ENCODE data around the gene LHFPL6. TPM values are rescaled to one million over a fixed set of nuclear protein-coding genes. Genes with fewer than 3 reads are reported as not detected.

LHFPL6 gene
- total and polyA plus RNA-seq, 10 of the 15 experiments (the other 5 are each of a cell fraction or from before 2014, with no cell fraction given), result 0.11 to 4.6 (median 0.41) TPM

DNA sequence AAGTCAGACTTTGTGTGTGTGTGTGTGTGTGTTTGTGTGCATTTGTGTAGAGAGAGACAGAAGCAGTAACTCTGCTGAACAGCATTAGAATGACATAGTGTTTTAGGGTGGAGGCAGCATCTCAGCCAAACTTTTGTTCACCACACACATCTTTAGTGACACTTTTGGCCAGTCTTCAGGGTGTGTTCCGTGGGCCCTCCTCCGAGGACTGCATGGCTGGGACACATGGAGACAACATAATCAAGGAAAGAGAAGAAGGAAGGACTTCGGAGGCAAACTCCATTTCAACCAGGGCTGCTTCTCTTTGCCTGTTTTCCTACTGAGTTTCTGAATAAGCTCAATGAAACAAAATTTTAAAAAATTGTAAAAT, 205.1 kb downstream of the LHFPL6 start:
- in situ Hi-C loops (cut with MboI) (no loop called here), intact Hi-C loops (cut with micrococcal nuclease; ENCODE audit: unreplicated experiment) (no loop called here)
- Histone ChIP-seq H3K4me3 (no peak overlapping the region), H3K9ac (ENCODE audit: control insufficient read depth, insufficient read depth, low read length) (no peak overlapping the region), H4K20me1 (ENCODE audit: control insufficient read depth, insufficient read depth) (no peaks in the 10 kb centered on the region), H3K9me3 (replicated peaks; ENCODE audit: control insufficient read depth, insufficient read depth, low read length) (no peaks in the 10 kb centered on the region), H3K27me3 (replicated peaks in 1 of 2; ENCODE audit: control insufficient read depth in 2 of 2, insufficient read depth in 2 of 2, low read length in 1 of 2) (no peaks in the 10 kb centered on the region; a peak in 2 of 4 replicates), H3K4me1 (ENCODE audit: control insufficient read depth, insufficient read depth, low read length) (no peaks in the 10 kb centered on the region), H3K4me2 (ENCODE audit: control insufficient read depth, insufficient read depth) (no peak overlapping the region), H3K27ac (ENCODE audit: control insufficient read depth, insufficient read depth) (no peak overlapping the region), H3K79me2 (ENCODE audit: control insufficient read depth, insufficient read depth, low read length) (no peaks in the 10 kb centered on the region), H3K36me3 (ENCODE audit: control insufficient read depth in 2 of 2, insufficient read depth in 2 of 2, low read length in 1 of 2) (no peaks in the 10 kb centered on the region), H2AFZ (ENCODE audit: control insufficient read depth, low read depth, low read length) (no peak overlapping the region)
- ATAC-seq (no peak), DNase-seq (ENCODE audit: low read depth, low spot score) (no peak), FAIRE-seq (no peak)
- 3% methylated on average over 3 of the region's 3 CpGs for WGBS (ENCODE audit: insufficient coverage, insufficient replicate concordance, low lambda C conversion rate, missing lambda C conversion rate)
- ChIA-PET RAD21 (ENCODE audit: unreplicated experiment) (interaction anchor here (1.2 kb wide), 1 partner anchor 11 kb away, joined by 3 read pairs; no protein-coding TSS in a partner anchor), SMC1A (ENCODE audit: uncharacterized antibody, unreplicated experiment) (interaction anchor here (1.2 kb wide), 2 partner anchors 13 to 218 kb away, joined by 3 to 4 read pairs; no protein-coding TSS in a partner anchor), CTCF (no interaction called here), POLR2A (no interaction called here)
- no peak for TF ChIP-seq SPI1 (IDR thresholded peaks at IDR 0.05; ENCODE audit: borderline replicate concordance, insufficient read depth, low read depth, low read length)
- no TSS peak for BruUV-seq (replicated peaks)

- 43% methylated on average over 11 of the region's 11 CpGs for WGBS (ENCODE audit: insufficient coverage, insufficient replicate concordance, low lambda C conversion rate, missing lambda C conversion rate)
- Histone ChIP-seq H3K4me2 (ENCODE audit: control insufficient read depth, insufficient read depth) (no peak overlapping the region), H3K4me3 (no peak overlapping the region), H3K27me3 (replicated peaks in 1 of 2; ENCODE audit: control insufficient read depth in 2 of 2, insufficient read depth in 2 of 2, low read length in 1 of 2) (no peaks in the 10 kb centered on the region; a peak in 2 of 4 replicates), H3K27ac (ENCODE audit: control insufficient read depth, insufficient read depth) (no peak overlapping the region), H3K79me2 (ENCODE audit: control insufficient read depth, insufficient read depth, low read length) (no peaks in the 10 kb centered on the region), H3K9ac (ENCODE audit: control insufficient read depth, insufficient read depth, low read length) (no peak overlapping the region), H3K9me3 (replicated peaks; ENCODE audit: control insufficient read depth, insufficient read depth, low read length) (no peaks in the 10 kb centered on the region), H3K36me3 (ENCODE audit: control insufficient read depth in 2 of 2, insufficient read depth in 2 of 2, low read length in 1 of 2) (no peaks in the 10 kb centered on the region), H2AFZ (ENCODE audit: control insufficient read depth, low read depth, low read length) (no peak overlapping the region), H4K20me1 (ENCODE audit: control insufficient read depth, insufficient read depth) (no peaks in the 10 kb centered on the region), H3K4me1 (ENCODE audit: control insufficient read depth, insufficient read depth, low read length) (no peaks in the 10 kb centered on the region)
- in situ Hi-C loops (cut with MboI) (no loop called here), intact Hi-C loops (cut with micrococcal nuclease; ENCODE audit: unreplicated experiment) (no loop called here)
- POLR2A ChIA-PET, result no interaction called here
- ATAC-seq (no peak), DNase-seq (ENCODE audit: low read depth, low spot score) (no peak), FAIRE-seq (no peak)
- RAD21 ChIA-PET (ENCODE audit: unreplicated experiment), result interaction anchor here (1.2 kb wide), 1 partner anchor 12 kb away, joined by 3 read pairs; no protein-coding TSS in a partner anchor
- SMC1A ChIA-PET (ENCODE audit: uncharacterized antibody, unreplicated experiment), result interaction anchor here (1.2 kb wide), 2 partner anchors 12 to 219 kb away, joined by 3 to 4 read pairs; no protein-coding TSS in a partner anchor
- CTCF ChIA-PET, result no interaction called here
- BruUV-seq (replicated peaks), result no TSS peak
- TF ChIP-seq, protein P1, sequence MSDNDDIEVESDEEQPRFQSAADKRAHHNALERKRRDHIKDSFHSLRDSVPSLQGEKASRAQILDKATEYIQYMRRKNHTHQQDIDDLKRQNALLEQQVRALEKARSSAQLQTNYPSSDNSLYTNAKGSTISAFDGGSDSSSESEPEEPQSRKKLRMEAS (IDR thresholded peaks at IDR 0.05; ENCODE audit: low read depth, low read length), result no peak
- no peak for TF ChIP-seq RBBP5 (conservative IDR thresholded peaks at IDR 0.05)
- TF ChIP-seq, protein P2, sequence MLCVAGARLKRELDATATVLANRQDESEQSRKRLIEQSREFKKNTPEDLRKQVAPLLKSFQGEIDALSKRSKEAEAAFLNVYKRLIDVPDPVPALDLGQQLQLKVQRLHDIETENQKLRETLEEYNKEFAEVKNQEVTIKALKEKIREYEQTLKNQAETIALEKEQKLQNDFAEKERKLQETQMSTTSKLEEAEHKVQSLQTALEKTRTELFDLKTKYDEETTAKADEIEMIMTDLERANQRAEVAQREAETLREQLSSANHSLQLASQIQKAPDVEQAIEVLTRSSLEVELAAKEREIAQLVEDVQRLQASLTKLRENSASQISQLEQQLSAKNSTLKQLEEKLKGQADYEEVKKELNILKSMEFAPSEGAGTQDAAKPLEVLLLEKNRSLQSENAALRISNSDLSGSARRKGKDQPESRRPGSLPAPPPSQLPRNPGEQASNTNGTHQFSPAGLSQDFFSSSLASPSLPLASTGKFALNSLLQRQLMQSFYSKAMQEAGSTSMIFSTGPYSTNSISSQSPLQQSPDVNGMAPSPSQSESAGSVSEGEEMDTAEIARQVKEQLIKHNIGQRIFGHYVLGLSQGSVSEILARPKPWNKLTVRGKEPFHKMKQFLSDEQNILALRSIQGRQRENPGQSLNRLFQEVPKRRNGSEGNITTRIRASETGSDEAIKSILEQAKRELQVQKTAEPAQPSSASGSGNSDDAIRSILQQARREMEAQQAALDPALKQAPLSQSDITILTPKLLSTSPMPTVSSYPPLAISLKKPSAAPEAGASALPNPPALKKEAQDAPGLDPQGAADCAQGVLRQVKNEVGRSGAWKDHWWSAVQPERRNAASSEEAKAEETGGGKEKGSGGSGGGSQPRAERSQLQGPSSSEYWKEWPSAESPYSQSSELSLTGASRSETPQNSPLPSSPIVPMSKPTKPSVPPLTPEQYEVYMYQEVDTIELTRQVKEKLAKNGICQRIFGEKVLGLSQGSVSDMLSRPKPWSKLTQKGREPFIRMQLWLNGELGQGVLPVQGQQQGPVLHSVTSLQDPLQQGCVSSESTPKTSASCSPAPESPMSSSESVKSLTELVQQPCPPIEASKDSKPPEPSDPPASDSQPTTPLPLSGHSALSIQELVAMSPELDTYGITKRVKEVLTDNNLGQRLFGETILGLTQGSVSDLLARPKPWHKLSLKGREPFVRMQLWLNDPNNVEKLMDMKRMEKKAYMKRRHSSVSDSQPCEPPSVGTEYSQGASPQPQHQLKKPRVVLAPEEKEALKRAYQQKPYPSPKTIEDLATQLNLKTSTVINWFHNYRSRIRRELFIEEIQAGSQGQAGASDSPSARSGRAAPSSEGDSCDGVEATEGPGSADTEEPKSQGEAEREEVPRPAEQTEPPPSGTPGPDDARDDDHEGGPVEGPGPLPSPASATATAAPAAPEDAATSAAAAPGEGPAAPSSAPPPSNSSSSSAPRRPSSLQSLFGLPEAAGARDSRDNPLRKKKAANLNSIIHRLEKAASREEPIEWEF (IDR thresholded peaks at IDR 0.05; ENCODE audit: insufficient replicate concordance, low read depth, low read length), result no peak
- no peak for TF ChIP-seq ZNF622 (IDR thresholded peaks at IDR 0.05)
- TF ChIP-seq FOXK2 (IDR thresholded peaks at IDR 0.05), result no peak
- TF ChIP-seq, protein P3, sequence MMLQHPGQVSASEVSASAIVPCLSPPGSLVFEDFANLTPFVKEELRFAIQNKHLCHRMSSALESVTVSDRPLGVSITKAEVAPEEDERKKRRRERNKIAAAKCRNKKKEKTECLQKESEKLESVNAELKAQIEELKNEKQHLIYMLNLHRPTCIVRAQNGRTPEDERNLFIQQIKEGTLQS (IDR thresholded peaks at IDR 0.05; ENCODE audit: borderline replicate concordance, extremely low read depth, low read depth, low read length), result no peak
- TF ChIP-seq PBX3 (IDR thresholded peaks at IDR 0.05; ENCODE audit: insufficient replicate concordance, low read depth, low read length), result no peak
- TF ChIP-seq KAT2A (conservative IDR thresholded peaks at IDR 0.05; ENCODE audit: control insufficient read depth, low read depth, low read length), result no peak
These were observed 205.6 kb downstream of the LHFPL6 start for GRCh38 chr13:39397226-39397895.
